Stimulated activated memory B cell treated with anti-CD40 and anti-IgM and Interleukin-4, amounts not matched to agents 10 μg/mL and 1 μg/mL and 100 μg/mL, for 72 hours (primary cell): ENCODE data around the gene GPRIN1.
"Not testable (repeated sequence)": the region's sequence is repeated elsewhere in the genome, so short reads cannot be mapped to it uniquely, and the experiment has no call there.

Source experiments
- ATAC-seq: fragments of 150-1000 bp; cut with Tn5 transposase; 2 replicates; pipeline ENCODE4 v1.10.0; 2021
- H3K27ac Mint-ChIP-seq: one replicate; pipeline ENCODE4 v1.8.0; 2022; ENCODE audit warnings: mild to moderate bottlenecking, mixed read lengths
- H3K27me3 Mint-ChIP-seq: one replicate; pipeline ENCODE4 v1.8.0; 2022; ENCODE audit warnings: mixed read lengths
- H3K36me3 Mint-ChIP-seq: one replicate; pipeline ENCODE4 v1.8.0; 2022; ENCODE audit warnings: mixed read lengths
- H3K4me1 Mint-ChIP-seq: one replicate; pipeline ENCODE4 v1.8.0; 2022; ENCODE audit warnings: mixed read lengths
- H3K4me3 Mint-ChIP-seq: one replicate; pipeline ENCODE4 v1.8.0; 2022; ENCODE audit warnings: mild to moderate bottlenecking, moderate library complexity, mixed read lengths
- H3K9me3 Mint-ChIP-seq: one replicate; pipeline ENCODE4 v1.8.0; 2022; ENCODE audit warnings: mixed read lengths

Gene GPRIN1

GRCh38 chr5:176599749-176600430 is 10.1 kb downstream of the GPRIN1 start:
- H3K4me1 Mint-ChIP-seq, ATAC-seq, H3K9me3 Mint-ChIP-seq, H3K27ac Mint-ChIP-seq, H3K4me3 Mint-ChIP-seq, H3K36me3 Mint-ChIP-seq, H3K27me3 Mint-ChIP-seq: not testable (repeated sequence)

- Mint-ChIP-seq H3K4me3 (peak overlapping the region; percentile 18), H3K9me3 (no peaks in the 10 kb centered on the region), H3K4me1 (no peaks in the 10 kb centered on the region), H3K36me3 (peaks cover 6% of the 10 kb centered on the region), H3K27ac (no peak overlapping the region), H3K27me3 (no peaks in the 10 kb centered on the region)
- ATAC-seq = no peak
Observed at GRCh38 chr5:176597417-176598389, 12.3 kb downstream of the GPRIN1 start.

GRCh38 chr5:176596689-176597416 is 13.1 kb downstream of the GPRIN1 start:
- Mint-ChIP-seq H3K27me3 (no peaks in the 10 kb centered on the region), H3K4me1 (no peaks in the 10 kb centered on the region), H3K27ac (no peak overlapping the region), H3K9me3 (no peaks in the 10 kb centered on the region), H3K4me3 (peak overlapping the region; percentile 65), H3K36me3 (peaks cover 6% of the 10 kb centered on the region)
- ATAC-seq = peak; percentile 82

- Mint-ChIP-seq H3K36me3 (peaks cover 6% of the 10 kb centered on the region), H3K27me3 (no peaks in the 10 kb centered on the region), H3K4me3 (peak overlapping the region; percentile 65), H3K9me3 (no peaks in the 10 kb centered on the region), H3K4me1 (no peaks in the 10 kb centered on the region), H3K27ac (no peak overlapping the region)
- no peak for ATAC-seq
Observed at GRCh38 chr5:176596069-176596644, 13.8 kb downstream of the GPRIN1 start.

- no peaks in the 10 kb centered on the region for H3K9me3 Mint-ChIP-seq
- peaks cover 6% of the 10 kb centered on the region for H3K36me3 Mint-ChIP-seq
- H3K27me3 Mint-ChIP-seq = no peaks in the 10 kb centered on the region
- no peak overlapping the region for H3K27ac Mint-ChIP-seq
- ATAC-seq = no peak
- no peak overlapping the region for H3K4me3 Mint-ChIP-seq
- no peaks in the 10 kb centered on the region for H3K4me1 Mint-ChIP-seq
Observed at GRCh38 chr5:176595386-176595943, 14.5 kb downstream of the GPRIN1 start.

- Mint-ChIP-seq H3K27ac (no peak overlapping the region), H3K9me3 (no peaks in the 10 kb centered on the region), H3K4me1 (no peaks in the 10 kb centered on the region), H3K36me3 (peaks cover 6% of the 10 kb centered on the region), H3K4me3 (no peak overlapping the region), H3K27me3 (no peaks in the 10 kb centered on the region)
- no peak for ATAC-seq
Observed at GRCh38 chr5:176594554-176594953, 15.4 kb downstream of the GPRIN1 start.

- Mint-ChIP-seq H3K27me3 (no peaks in the 10 kb centered on the region), H3K36me3 (no peaks in the 10 kb centered on the region), H3K27ac (no peak overlapping the region), H3K9me3 (peaks cover under 1% of the 10 kb centered on the region), H3K4me1 (no peaks in the 10 kb centered on the region), H3K4me3 (no peak overlapping the region)
- no peak for ATAC-seq
Observed at GRCh38 chr5:176593273-176593869, 16.6 kb downstream of the GPRIN1 start.

- no peak for ATAC-seq
- no peaks in the 10 kb centered on the region for H3K4me1 Mint-ChIP-seq
- H3K36me3 Mint-ChIP-seq = no peaks in the 10 kb centered on the region
- H3K9me3 Mint-ChIP-seq = peaks cover 4% of the 10 kb centered on the region
- no peak overlapping the region for H3K27ac Mint-ChIP-seq
- no peaks in the 10 kb centered on the region for H3K27me3 Mint-ChIP-seq
- no peak overlapping the region for H3K4me3 Mint-ChIP-seq
Observed at GRCh38 chr5:176592573-176592972, 17.4 kb downstream of the GPRIN1 start.

- not testable (repeated sequence) for H3K4me1 Mint-ChIP-seq, H3K27me3 Mint-ChIP-seq, H3K36me3 Mint-ChIP-seq, ATAC-seq, H3K4me3 Mint-ChIP-seq, H3K9me3 Mint-ChIP-seq, H3K27ac Mint-ChIP-seq
Observed at GRCh38 chr5:176591667-176592066, 18.3 kb downstream of the GPRIN1 start.

GRCh38 chr5:176590035-176590717 is 19.8 kb downstream of the GPRIN1 start:
- H3K4me3 Mint-ChIP-seq = no peak overlapping the region
- H3K27ac Mint-ChIP-seq = no peak overlapping the region
- no peaks in the 10 kb centered on the region for H3K27me3 Mint-ChIP-seq
- H3K4me1 Mint-ChIP-seq = no peaks in the 10 kb centered on the region
- no peak for ATAC-seq
- H3K9me3 Mint-ChIP-seq = peaks cover 7% of the 10 kb centered on the region
- no peaks in the 10 kb centered on the region for H3K36me3 Mint-ChIP-seq

- peaks cover 7% of the 10 kb centered on the region for H3K9me3 Mint-ChIP-seq
- no peaks in the 10 kb centered on the region for H3K4me1 Mint-ChIP-seq
- H3K4me3 Mint-ChIP-seq = no peak overlapping the region
- ATAC-seq = no peak
- H3K27ac Mint-ChIP-seq = no peak overlapping the region
- no peaks in the 10 kb centered on the region for H3K36me3 Mint-ChIP-seq
- H3K27me3 Mint-ChIP-seq = no peaks in the 10 kb centered on the region
Observed at GRCh38 chr5:176589039-176589769, 20.8 kb downstream of the GPRIN1 start.

- Mint-ChIP-seq H3K4me3 (no peak overlapping the region), H3K9me3 (peaks cover 7% of the 10 kb centered on the region), H3K4me1 (no peaks in the 10 kb centered on the region), H3K27me3 (no peaks in the 10 kb centered on the region), H3K36me3 (no peaks in the 10 kb centered on the region), H3K27ac (no peak overlapping the region)
- ATAC-seq = no peak
Observed at GRCh38 chr5:176588297-176588696, 21.7 kb downstream of the GPRIN1 start.

GRCh38 chr5:176587398-176587797 is 22.6 kb downstream of the GPRIN1 start:
- Mint-ChIP-seq H3K9me3 (peaks cover 7% of the 10 kb centered on the region), H3K27me3 (no peaks in the 10 kb centered on the region), H3K27ac (no peak overlapping the region), H3K36me3 (no peaks in the 10 kb centered on the region), H3K4me1 (no peaks in the 10 kb centered on the region), H3K4me3 (no peak overlapping the region)
- ATAC-seq = no peak
